Neural cell (in vitro differentiated cells): ENCODE results near the gene LONRF3. TPM values are rescaled to one million over a fixed set of nuclear protein-coding genes. Genes with fewer than 3 reads are reported as not detected.

ENCODE experiments used
- H2AFZ ChIP-seq: fragments of 200-600, 300-800 bp; sonication (generic), shearing (Covaris generic); 2 replicates; pipeline ENCODE4 v1.6.0; 2014; ENCODE audit warnings: low read depth, mild to moderate bottlenecking, antibody characterized with exemption, low read length, moderate library complexity
- H3F3A ChIP-seq: fragments of 200-600 bp; shearing (Covaris generic); 2 replicates; pipeline ENCODE4 v1.6.1; 2016; ENCODE audit warnings: mild to moderate bottlenecking, moderate library complexity, mixed read lengths, antibody characterized with exemption, low read length; ENCODE audit not compliant: insufficient read depth, poor library complexity, severe bottlenecking
- H3K27ac ChIP-seq: fragments of 200-600, 300-800 bp; sonication (generic), shearing (Covaris generic); 2 replicates; pipeline ENCODE4 v1.5.1; 2014; ENCODE audit warnings: mild to moderate bottlenecking, low read length, moderate library complexity
- H3K27me3 ChIP-seq: fragments of 300-800, 200-600 bp; sonication (generic), shearing (Covaris generic); 2 replicates; pipeline ENCODE4 v1.6.0; 2014; ENCODE audit warnings: mild to moderate bottlenecking, low read depth, low read length, moderate library complexity; ENCODE audit not compliant: insufficient read depth
- H3K36me3 ChIP-seq: fragments of 300-800, 200-600 bp; sonication (generic), shearing (Covaris generic); 2 replicates; pipeline ENCODE4 v1.5.1; 2014; ENCODE audit warnings: mild to moderate bottlenecking, antibody characterized with exemption, low read length, moderate library complexity; ENCODE audit not compliant: insufficient read depth
- H3K4me2 ChIP-seq: fragments of 300-800, 200-600 bp; sonication (generic), shearing (Covaris generic); 2 replicates; pipeline ENCODE4 v1.6.0; 2014; ENCODE audit warnings: mild to moderate bottlenecking, low read length
- H3K4me3 ChIP-seq: fragments of 300-800, 200-600 bp; sonication (generic), shearing (Covaris generic); 2 replicates; pipeline ENCODE4 v1.5.1; 2014; ENCODE audit warnings: mild to moderate bottlenecking, low read length, moderate library complexity
- H3K79me2 ChIP-seq: fragments of 200-600 bp; shearing (Covaris generic); replicated peaks from 2 replicates; pipeline ENCODE4 v1.6.0; 2014; ENCODE audit warnings: mild to moderate bottlenecking, low read length, moderate library complexity; ENCODE audit not compliant: insufficient read depth
- H3K9ac ChIP-seq: fragments of 300-800, 200-600 bp; sonication (generic), shearing (Covaris generic); 2 replicates; pipeline ENCODE4 v1.6.1; 2016; ENCODE audit warnings: mild to moderate bottlenecking, low read length, mixed read lengths
- H3K9me2 ChIP-seq: fragments of 200-600 bp; shearing (Covaris generic); 2 replicates; pipeline ENCODE4 v1.6.1; 2016; ENCODE audit warnings: mild to moderate bottlenecking, low read length, mixed read lengths; ENCODE audit not compliant: insufficient read depth
- H3K9me3 ChIP-seq: fragments of 200-600, 300-800 bp; sonication (generic), shearing (Covaris generic); 2 replicates; pipeline ENCODE4 v1.6.1; 2016; ENCODE audit warnings: mild to moderate bottlenecking, mixed run types, low read length, moderate library complexity, mixed read lengths
- H4K20me1 ChIP-seq: fragments of 200-600 bp; shearing (Covaris generic); 2 replicates; pipeline ENCODE4 v1.6.1; 2016; ENCODE audit warnings: mild to moderate bottlenecking, mixed run types; ENCODE audit not compliant: insufficient read depth
- EP300 ChIP-seq: fragments of 450-650 bp; conservative IDR thresholded peaks from 2 replicates; pipeline ENCODE4 v1.6.1; 2014; ENCODE audit warnings: antibody characterized with exemption, mild to moderate bottlenecking, moderate library complexity; ENCODE audit not compliant: poor library complexity, severe bottlenecking
- EZH2 ChIP-seq: fragments of 200-600, 300-800 bp; shearing (Covaris generic), sonication (generic); IDR thresholded peaks from 2 replicates; pipeline ENCODE4 v1.6.1; 2014; ENCODE audit warnings: antibody characterized with exemption, low read length, borderline replicate concordance, mild to moderate bottlenecking; ENCODE audit not compliant: insufficient read depth, poor library complexity, severe bottlenecking
- MXI1 ChIP-seq: fragments of 450-650 bp; conservative IDR thresholded peaks from 2 replicates; pipeline ENCODE4 v1.6.1; 2014; ENCODE audit warnings: antibody characterized with exemption, mild to moderate bottlenecking; ENCODE audit not compliant: poor library complexity, severe bottlenecking
- POLR2AphosphoS5 ChIP-seq: IDR thresholded peaks from 2 replicates; pipeline ENCODE4 v1.6.1; 2012
- RAD21 ChIP-seq: fragments of 450-650 bp; conservative IDR thresholded peaks from 2 replicates; pipeline ENCODE4 v1.6.1; 2014; ENCODE audit warnings: antibody characterized with exemption, mild to moderate bottlenecking, moderate library complexity
- SMC3 ChIP-seq: fragments of 450-650 bp; conservative IDR thresholded peaks from 2 replicates; pipeline ENCODE4 v1.6.1; 2014; ENCODE audit warnings: antibody characterized with exemption, mild to moderate bottlenecking, moderate library complexity; ENCODE audit not compliant: poor library complexity
- TAF1 ChIP-seq: IDR thresholded peaks from 2 replicates; pipeline ENCODE4 v1.6.1; 2012; ENCODE audit warnings: low read depth
- polyA plus RNA-seq: library from polyadenylated mRNA; depleted of rRNA; stranded (reverse); fragments of >200 nt; gene quantifications from 2 replicates; pipeline ENCODE4 v1.2.3, GENCODE V29; 2014
- TF ChIP-seq, protein P1 (sequence below): fragments of 450-650 bp; IDR thresholded peaks from 2 replicates; pipeline ENCODE4 v1.5.1; 2014; ENCODE audit warnings: antibody characterized with exemption, mild to moderate bottlenecking, moderate library complexity; ENCODE audit not compliant: poor library complexity, severe bottlenecking
- TF ChIP-seq, protein P2 (sequence below): IDR thresholded peaks from 2 replicates; pipeline ENCODE4 v1.6.1; 2012; ENCODE audit warnings: borderline replicate concordance

LONRF3 gene
- polyA plus RNA-seq, 1 donor from 2014 or later: 0.41 TPM

DNA sequence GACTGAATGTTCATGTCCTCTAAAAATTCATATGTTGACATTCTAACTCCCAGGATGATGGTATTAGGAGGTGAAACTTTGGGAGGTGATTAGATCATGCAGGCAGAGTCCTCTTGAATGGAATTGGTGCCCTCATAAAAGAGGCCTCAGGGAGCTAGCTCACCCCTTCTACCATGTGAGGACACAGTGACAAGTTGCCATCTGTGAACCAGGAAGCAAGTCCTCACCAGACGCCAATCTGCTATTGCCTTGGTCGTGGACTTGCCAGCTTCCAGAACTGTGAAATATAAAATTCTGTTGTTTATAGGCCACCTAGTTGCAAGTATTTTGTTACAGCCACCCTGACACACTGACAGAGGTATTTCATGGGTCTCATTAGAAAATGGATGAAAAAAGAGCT lies 28.5 kb upstream of the LONRF3 start:
- Histone ChIP-seq H3K9me2 (no peaks in the 10 kb centered on the region), H3K9ac (no peak overlapping the region), H3K9me3 (no peaks in the 10 kb centered on the region), H3F3A (no peaks in the 10 kb centered on the region), H3K36me3 (no peaks in the 10 kb centered on the region), H4K20me1 (no peaks in the 10 kb centered on the region), H3K4me3 (no peak overlapping the region), H3K27ac (no peak overlapping the region), H3K4me2 (no peak overlapping the region), H2AFZ (no peak overlapping the region), H3K27me3 (no peaks in the 10 kb centered on the region), H3K79me2 (no peaks in the 10 kb centered on the region)
- TF ChIP-seq MXI1: no peak
- TF ChIP-seq EP300: no peak
- no peak for TF ChIP-seq EZH2
- TF ChIP-seq RAD21: no peak
- TF ChIP-seq, protein P1, sequence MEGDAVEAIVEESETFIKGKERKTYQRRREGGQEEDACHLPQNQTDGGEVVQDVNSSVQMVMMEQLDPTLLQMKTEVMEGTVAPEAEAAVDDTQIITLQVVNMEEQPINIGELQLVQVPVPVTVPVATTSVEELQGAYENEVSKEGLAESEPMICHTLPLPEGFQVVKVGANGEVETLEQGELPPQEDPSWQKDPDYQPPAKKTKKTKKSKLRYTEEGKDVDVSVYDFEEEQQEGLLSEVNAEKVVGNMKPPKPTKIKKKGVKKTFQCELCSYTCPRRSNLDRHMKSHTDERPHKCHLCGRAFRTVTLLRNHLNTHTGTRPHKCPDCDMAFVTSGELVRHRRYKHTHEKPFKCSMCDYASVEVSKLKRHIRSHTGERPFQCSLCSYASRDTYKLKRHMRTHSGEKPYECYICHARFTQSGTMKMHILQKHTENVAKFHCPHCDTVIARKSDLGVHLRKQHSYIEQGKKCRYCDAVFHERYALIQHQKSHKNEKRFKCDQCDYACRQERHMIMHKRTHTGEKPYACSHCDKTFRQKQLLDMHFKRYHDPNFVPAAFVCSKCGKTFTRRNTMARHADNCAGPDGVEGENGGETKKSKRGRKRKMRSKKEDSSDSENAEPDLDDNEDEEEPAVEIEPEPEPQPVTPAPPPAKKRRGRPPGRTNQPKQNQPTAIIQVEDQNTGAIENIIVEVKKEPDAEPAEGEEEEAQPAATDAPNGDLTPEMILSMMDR: no peak
- TF ChIP-seq TAF1: no peak
- TF ChIP-seq SMC3: no peak
- TF ChIP-seq, protein P2, sequence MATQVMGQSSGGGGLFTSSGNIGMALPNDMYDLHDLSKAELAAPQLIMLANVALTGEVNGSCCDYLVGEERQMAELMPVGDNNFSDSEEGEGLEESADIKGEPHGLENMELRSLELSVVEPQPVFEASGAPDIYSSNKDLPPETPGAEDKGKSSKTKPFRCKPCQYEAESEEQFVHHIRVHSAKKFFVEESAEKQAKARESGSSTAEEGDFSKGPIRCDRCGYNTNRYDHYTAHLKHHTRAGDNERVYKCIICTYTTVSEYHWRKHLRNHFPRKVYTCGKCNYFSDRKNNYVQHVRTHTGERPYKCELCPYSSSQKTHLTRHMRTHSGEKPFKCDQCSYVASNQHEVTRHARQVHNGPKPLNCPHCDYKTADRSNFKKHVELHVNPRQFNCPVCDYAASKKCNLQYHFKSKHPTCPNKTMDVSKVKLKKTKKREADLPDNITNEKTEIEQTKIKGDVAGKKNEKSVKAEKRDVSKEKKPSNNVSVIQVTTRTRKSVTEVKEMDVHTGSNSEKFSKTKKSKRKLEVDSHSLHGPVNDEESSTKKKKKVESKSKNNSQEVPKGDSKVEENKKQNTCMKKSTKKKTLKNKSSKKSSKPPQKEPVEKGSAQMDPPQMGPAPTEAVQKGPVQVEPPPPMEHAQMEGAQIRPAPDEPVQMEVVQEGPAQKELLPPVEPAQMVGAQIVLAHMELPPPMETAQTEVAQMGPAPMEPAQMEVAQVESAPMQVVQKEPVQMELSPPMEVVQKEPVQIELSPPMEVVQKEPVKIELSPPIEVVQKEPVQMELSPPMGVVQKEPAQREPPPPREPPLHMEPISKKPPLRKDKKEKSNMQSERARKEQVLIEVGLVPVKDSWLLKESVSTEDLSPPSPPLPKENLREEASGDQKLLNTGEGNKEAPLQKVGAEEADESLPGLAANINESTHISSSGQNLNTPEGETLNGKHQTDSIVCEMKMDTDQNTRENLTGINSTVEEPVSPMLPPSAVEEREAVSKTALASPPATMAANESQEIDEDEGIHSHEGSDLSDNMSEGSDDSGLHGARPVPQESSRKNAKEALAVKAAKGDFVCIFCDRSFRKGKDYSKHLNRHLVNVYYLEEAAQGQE: no peak
- TF ChIP-seq POLR2AphosphoS5: no peak

DNA sequence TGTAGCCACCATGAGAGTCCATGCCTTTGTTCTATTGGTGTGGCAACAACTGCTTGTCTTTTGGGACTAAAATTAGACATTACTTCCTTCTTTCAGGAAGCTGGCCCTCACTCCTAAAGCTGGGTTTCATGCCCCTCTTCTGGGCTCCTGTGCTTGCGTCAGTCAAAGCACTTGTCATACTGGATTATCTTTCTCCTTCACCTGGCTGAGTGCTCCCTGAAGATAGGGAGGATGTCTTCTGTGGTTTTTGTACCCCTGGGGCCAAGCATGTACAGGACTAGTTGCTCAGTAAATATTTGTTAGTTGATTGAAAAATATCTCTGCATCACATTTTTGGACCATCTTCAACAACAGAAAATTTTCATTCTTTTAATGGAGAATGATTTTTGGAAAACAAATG lies 26.1 kb upstream of the LONRF3 start:
- Histone ChIP-seq H3K27me3 (no peaks in the 10 kb centered on the region), H4K20me1 (no peaks in the 10 kb centered on the region), H3K4me2 (no peak overlapping the region), H3K9me3 (no peaks in the 10 kb centered on the region), H3K27ac (no peak overlapping the region), H2AFZ (no peak overlapping the region), H3K9ac (no peak overlapping the region), H3K36me3 (no peaks in the 10 kb centered on the region), H3K4me3 (no peak overlapping the region), H3K79me2 (no peaks in the 10 kb centered on the region), H3K9me2 (no peaks in the 10 kb centered on the region), H3F3A (no peaks in the 10 kb centered on the region)
- TF ChIP-seq SMC3 (no peak), MXI1 (no peak), TAF1 (no peak), RAD21 (no peak), EZH2 (no peak), EP300 (no peak), POLR2AphosphoS5 (no peak)
- TF ChIP-seq, protein P2: no peak
- TF ChIP-seq, protein P1: no peak
